H1 (cell line): ENCODE results near the gene LRRC15. TPM values are rescaled to one million over a fixed set of nuclear protein-coding genes. Genes with fewer than 3 reads are reported as not detected.

Source experiments
- CTCF ChIA-PET: fragments of 300-600 bp; sonication (Branson Sonifier 250); formaldehyde crosslinking; loops from one replicate; lab custom pipeline; 2021; ENCODE audit not compliant: partially characterized antibody; lab: Charles Lee
- POLR2A ChIA-PET: fragments of 300-600 bp; sonication (Branson Sonifier 250); formaldehyde crosslinking; loops from one replicate; lab custom pipeline; 2021; ENCODE audit warnings: inconsistent platforms; ENCODE audit not compliant: partially characterized antibody; lab: Charles Lee
- DNase-seq, 2 experiments: peaks; one replicate each; pipeline versions ENCODE4 v3.0.0 to v3.0.0-alpha.2; 2010 to 2022; ENCODE audit warnings: low spot score in 2 of 2, low read depth in 1 of 2, mixed read lengths in 1 of 2
- FAIRE-seq: peaks from 2 replicates; lab custom pipeline; 2011; peaks lifted over from hg19 to GRCh38; lab: Jason Lieb, UNC
- H2AFZ ChIP-seq: 2 replicates; pipeline ENCODE4 v1.8.1; 2012; ENCODE audit warnings: low read length, inconsistent platforms
- H2AK5ac ChIP-seq: 2 replicates; pipeline ENCODE4 v1.6.1; 2013; ENCODE audit warnings: low read depth, low read length
- H2BK120ac ChIP-seq: replicated peaks from 2 replicates; pipeline ENCODE3; 2013; ENCODE audit warnings: low read depth, low read length, inconsistent platforms
- H2BK12ac ChIP-seq: 2 replicates; pipeline ENCODE4 v1.6.1; 2013; ENCODE audit warnings: low read depth, low read length
- H2BK15ac ChIP-seq: 2 replicates; pipeline ENCODE4 v1.6.1; 2013; ENCODE audit warnings: low read length
- H2BK20ac ChIP-seq: 2 replicates; pipeline ENCODE4 v1.6.1; 2013; ENCODE audit warnings: low read length
- H2BK5ac ChIP-seq: 2 replicates; pipeline ENCODE4 v1.6.1; 2013; ENCODE audit warnings: low read depth, low read length
- H3K14ac ChIP-seq: 2 replicates; pipeline ENCODE4 v1.6.1; 2013; ENCODE audit warnings: inconsistent platforms; ENCODE audit not compliant: insufficient read length
- H3K18ac ChIP-seq: 2 replicates; pipeline ENCODE4 v1.6.1; 2013; ENCODE audit warnings: low read length; ENCODE audit errors: extremely low read depth
- H3K23ac ChIP-seq: 2 replicates; pipeline ENCODE4 v1.6.1; 2013; ENCODE audit warnings: inconsistent platforms; ENCODE audit not compliant: insufficient read length
- H3K23me2 ChIP-seq: 2 replicates; pipeline ENCODE4 v1.6.1; 2013; ENCODE audit warnings: low read depth, low read length
- H3K27ac ChIP-seq: 2 replicates; pipeline ENCODE4 v1.6.1; 2011; ENCODE audit warnings: low read depth, low read length, inconsistent platforms
- H3K27me3 ChIP-seq, 4 experiments: replicated peaks in 1 of 4; 1 replicate in 1 of 4; 2 replicates in 3 of 4; pipeline versions ENCODE4 v1.6.1 to v1.8.1; 2011 to 2013; ENCODE audit warnings: low read length in 3 of 4, mild to moderate bottlenecking in 3 of 4, inconsistent platforms in 2 of 4, mixed read lengths in 2 of 4, moderate library complexity in 1 of 4; ENCODE audit not compliant: control insufficient read depth in 3 of 4, insufficient read depth in 3 of 4; ENCODE audit errors: extremely low read depth in 1 of 4
- H3K36me3 ChIP-seq, 4 experiments: 2 replicates each; pipeline versions ENCODE4 v1.6.1 to v1.8.1; 2011 to 2013; ENCODE audit warnings: mild to moderate bottlenecking in 4 of 4, low read length in 3 of 4, moderate library complexity in 2 of 4, control low read depth in 1 of 4, inconsistent platforms in 1 of 4; ENCODE audit not compliant: insufficient read depth in 4 of 4, control insufficient read depth in 2 of 4
- H3K4ac ChIP-seq: replicated peaks from 2 replicates; pipeline ENCODE3; 2013; ENCODE audit warnings: low read length, low read depth, mixed read lengths, inconsistent platforms; ENCODE audit not compliant: insufficient read length
- H3K4me1 ChIP-seq, 4 experiments: replicated peaks in 1 of 4; 1 replicate in 1 of 4; 2 replicates in 3 of 4; pipeline versions ENCODE4 v1.6.1 to v1.8.1; 2011 to 2013; ENCODE audit warnings: low read length in 3 of 4, inconsistent platforms in 2 of 4, mixed read lengths in 1 of 4; ENCODE audit not compliant: insufficient read depth in 4 of 4, control insufficient read depth in 3 of 4
- H3K4me2 ChIP-seq, 2 experiments: 2 replicates each; pipeline versions ENCODE4 v1.6.1 to v1.8.1; 2011 to 2013; ENCODE audit warnings: low read depth in 2 of 2, low read length in 2 of 2, control low read depth in 1 of 2, inconsistent platforms in 1 of 2, mild to moderate bottlenecking in 1 of 2; ENCODE audit not compliant: insufficient read depth in 1 of 2
- H3K4me3 ChIP-seq, 4 experiments: fragments of 200-600, 300-600 bp in 1 of 4; sonication (generic), shearing (Covaris generic), sonication (Bioruptor Twin) in 1 of 4; 2 replicates each; pipeline versions ENCODE4 v1.5.1 to v1.8.1; 2011 to 2016; ENCODE audit warnings: low read length in 4 of 4, low read depth in 3 of 4, control low read depth in 2 of 4, inconsistent platforms in 2 of 4, mild to moderate bottlenecking in 2 of 4, mixed read lengths in 1 of 4, moderate library complexity in 1 of 4; ENCODE audit not compliant: insufficient read depth in 2 of 4; ENCODE audit errors: extremely low read depth in 1 of 4
- H3K56ac ChIP-seq: replicated peaks from 2 replicates; pipeline ENCODE3; 2013; ENCODE audit warnings: low read depth, mild to moderate bottlenecking, mixed read lengths, low read length, inconsistent platforms; ENCODE audit not compliant: insufficient read length
- H3K79me1 ChIP-seq: 2 replicates; pipeline ENCODE4 v1.6.1; 2013; ENCODE audit warnings: low read depth, low read length, control low read depth
- H3K79me2 ChIP-seq, 2 experiments: 2 replicates each; pipeline versions ENCODE4 v1.6.1 to v1.8.1; 2012 to 2013; ENCODE audit warnings: low read length in 2 of 2, mild to moderate bottlenecking in 2 of 2, inconsistent platforms in 1 of 2; ENCODE audit not compliant: insufficient read depth in 2 of 2, control insufficient read depth in 1 of 2
- H3K9ac ChIP-seq, 4 experiments: replicated peaks in 1 of 4; 1 replicate in 1 of 4; 2 replicates in 3 of 4; pipeline versions ENCODE4 v1.6.1 to v1.8.1; 2011 to 2013; ENCODE audit warnings: low read depth in 3 of 4, low read length in 3 of 4, control low read depth in 2 of 4, mild to moderate bottlenecking in 2 of 4, moderate library complexity in 2 of 4, inconsistent platforms in 1 of 4; ENCODE audit errors: extremely low read depth in 1 of 4
- H3K9me3 ChIP-seq, 2 experiments: 2 replicates each; pipeline versions ENCODE4 v1.6.1 to v1.8.1; 2012 to 2013; ENCODE audit warnings: mild to moderate bottlenecking in 2 of 2, moderate library complexity in 2 of 2, control low read depth in 1 of 2, inconsistent platforms in 1 of 2, low read depth in 1 of 2, low read length in 1 of 2, mixed read lengths in 1 of 2; ENCODE audit not compliant: insufficient read depth in 2 of 2
- H4K20me1 ChIP-seq, 2 experiments: replicated peaks in 1 of 2; 2 replicates each; pipeline versions ENCODE3 to v1.8.1; 2011 to 2013; ENCODE audit warnings: inconsistent platforms in 2 of 2, low read length in 2 of 2, mild to moderate bottlenecking in 1 of 2; ENCODE audit not compliant: insufficient read depth in 2 of 2, control insufficient read depth in 1 of 2
- H4K5ac ChIP-seq: 2 replicates; pipeline ENCODE4 v1.6.1; 2013; ENCODE audit warnings: low read length, low read depth, mixed read lengths, inconsistent platforms; ENCODE audit not compliant: insufficient read length
- H4K8ac ChIP-seq: 2 replicates; pipeline ENCODE4 v1.8.0; 2013; ENCODE audit warnings: mild to moderate bottlenecking, moderate library complexity, low read length, inconsistent platforms; ENCODE audit not compliant: insufficient read depth; ENCODE audit errors: extremely low read depth
- H4K91ac ChIP-seq: replicated peaks from 2 replicates; pipeline ENCODE3; 2013; ENCODE audit warnings: low read length, mixed read lengths, inconsistent platforms; ENCODE audit not compliant: insufficient read length
- CREB1 ChIP-seq: IDR thresholded peaks from 2 replicates; pipeline ENCODE4 v1.6.1; 2012; ENCODE audit warnings: inconsistent platforms
- FOSL1 ChIP-seq: IDR thresholded peaks from 2 replicates; pipeline ENCODE4 v1.6.1; 2011; ENCODE audit warnings: mild to moderate bottlenecking, low read depth, low read length, moderate library complexity; ENCODE audit not compliant: insufficient read depth
- GABPA ChIP-seq: IDR thresholded peaks from 2 replicates; pipeline ENCODE4 v1.6.1; 2011; ENCODE audit warnings: mild to moderate bottlenecking, low read length, moderate library complexity, borderline replicate concordance; ENCODE audit not compliant: insufficient read depth
- HDAC2 ChIP-seq, 2 experiments: fragments of 300-600 bp in 1 of 2; sonication (generic) in 1 of 2; IDR thresholded peaks; 2 replicates each; pipeline ENCODE4 v1.6.1; 2011 to 2012; ENCODE audit warnings: low read depth in 2 of 2, low read length in 2 of 2, mild to moderate bottlenecking in 2 of 2, moderate library complexity in 2 of 2, borderline replicate concordance in 1 of 2, inconsistent platforms in 1 of 2
- HDAC6 ChIP-seq: IDR thresholded peaks from one replicate; pipeline ENCODE4 v1.7.1; 2012; ENCODE audit warnings: low read depth, mild to moderate bottlenecking, inconsistent platforms, low read length, moderate library complexity
- NANOG ChIP-seq: IDR thresholded peaks from 2 replicates; pipeline ENCODE4 v1.6.1; 2011; ENCODE audit warnings: low read length, low read depth, mild to moderate bottlenecking, inconsistent platforms; ENCODE audit not compliant: insufficient read depth, poor library complexity, severe bottlenecking
- POLR2AphosphoS5 ChIP-seq: IDR thresholded peaks from 2 replicates; pipeline ENCODE4 v1.6.1; 2011; ENCODE audit warnings: low read depth, low read length
- RFX5 ChIP-seq: IDR thresholded peaks from 2 replicates; pipeline ENCODE4 v1.6.1; 2011; ENCODE audit warnings: low read depth, low read length, improper control_type of control experiment, borderline replicate concordance
- RNF2 ChIP-seq: fragments of 200-900, 300-1000 bp; sonication (generic); IDR thresholded peaks from 2 replicates; pipeline ENCODE4 v1.7.1; 2016; ENCODE audit warnings: borderline replicate concordance, low read depth, mild to moderate bottlenecking, antibody characterized with exemption, low read length; ENCODE audit not compliant: poor library complexity, severe bottlenecking; ENCODE audit errors: missing control alignments
- SP1 ChIP-seq: IDR thresholded peaks from 2 replicates; pipeline ENCODE4 v1.6.1; 2011; ENCODE audit warnings: low read depth, low read length
- WGBS, 2 experiments: shearing (Covaris generic) in 1 of 2; methylation state at CpG; one replicate each; pipeline versions ENCODE4 v1.1.6 to v1.1.7; 2013 to 2015; ENCODE audit warnings: low lambda C conversion rate in 2 of 2, mixed read lengths in 2 of 2, inconsistent platforms in 1 of 2, low coverage in 1 of 2, missing lambda C conversion rate in 1 of 2; ENCODE audit not compliant: insufficient replicate concordance in 2 of 2, insufficient coverage in 1 of 2, insufficient read length in 1 of 2; ENCODE audit errors: extremely low coverage in 1 of 2, missing lambda C conversion rate in 1 of 2; 5-methylcytosine and 5-hydroxymethylcytosine counted together
- polyA plus RNA-seq, 7 experiments: library from polyadenylated mRNA; depleted of rRNA in 3 of 7; stranded (reverse) in 5 of 7; unstranded in 2 of 7; fragments of >200 nt in 5 of 7; fragments of 200-250 nt in 2 of 7; gene quantifications; 1 replicate in 5 of 7; 2 replicates in 1 of 7; 4 replicates in 1 of 7; pipeline versions ENCODE4 v1.2.1 to v1.2.3, GENCODE V29; 2011 to 2013; ENCODE audit warnings: missing spikeins in 2 of 7, mixed read lengths in 2 of 7
- total RNA-seq: library from RNA; stranded (reverse); fragmentation: NEBNext Ultra II Directional; extraction: Animal tissue kit (Norgen Biotek cat#: 25700); gene quantifications from 2 replicates; pipeline ENCODE4 v1.2.1, GENCODE V29; 2021
- TF ChIP-seq, protein P1 (sequence below): IDR thresholded peaks from 2 replicates; pipeline ENCODE4 v1.6.1; 2011; ENCODE audit warnings: low read depth, mild to moderate bottlenecking, low read length; ENCODE audit not compliant: insufficient read depth
- TF ChIP-seq, protein P2 (sequence below): IDR thresholded peaks from 2 replicates; pipeline ENCODE4 v1.6.1; 2011; ENCODE audit warnings: low read length, improper control_type of control experiment

LRRC15 gene
- total and polyA plus RNA-seq, 2 of the 8 experiments (the other 6 are each of a cell fraction or from before 2014, with no cell fraction given), result 0.15 to 0.37 TPM

DNA sequence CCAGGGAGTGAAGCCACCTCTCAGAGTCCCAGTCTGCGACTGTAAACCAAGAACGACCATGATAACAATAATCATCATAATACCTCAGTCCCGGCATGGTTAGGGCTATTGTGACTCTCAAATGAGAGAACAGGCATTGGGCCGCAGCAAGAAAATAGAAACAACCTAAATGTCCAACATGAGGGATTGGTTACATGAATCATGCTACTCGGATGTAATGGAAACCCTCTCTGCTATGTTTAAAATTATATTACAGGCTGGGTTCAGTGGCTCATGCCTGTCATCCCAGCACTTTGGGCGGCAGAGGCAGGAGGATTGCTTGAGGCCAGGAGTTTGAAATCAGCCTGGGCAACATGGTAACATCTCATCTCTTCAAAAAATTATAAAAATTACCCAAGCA lies 21.2 kb downstream of the LRRC15 start:
- Histone ChIP-seq H3K36me3 (no peaks in the 10 kb centered on the region), H3K4me1 (peaks cover 0 to 3% (median 0%) of the 10 kb centered on the region in 4 experiments; a peak in 1 of 7 replicates), H4K8ac (no peak overlapping the region), H2AK5ac (no peak overlapping the region), H3K4me2 (no peak overlapping the region), H3K79me1 (no peaks in the 10 kb centered on the region), H3K56ac (no peak overlapping the region), H2BK12ac (no peak overlapping the region), H2BK15ac (no peak overlapping the region), H3K23me2 (peaks cover 10% of the 10 kb centered on the region; the same call in 1 of the 2 replicates), H3K4ac (no peak overlapping the region), H4K5ac (no peak overlapping the region), H2BK20ac (no peak overlapping the region), H3K79me2 (no peaks in the 10 kb centered on the region), H3K23ac (no peak overlapping the region), H3K27me3 (peaks cover 0 to 3% (median under 1%) of the 10 kb centered on the region in 4 experiments; a peak in 2 of 7 replicates), H4K91ac (no peak overlapping the region), H3K14ac (no peak overlapping the region), H2BK120ac (no peak overlapping the region), H3K4me3 (no peak overlapping the region), H3K18ac (no peak overlapping the region), H3K9me3 (no peaks in the 10 kb centered on the region), H4K20me1 (peaks cover 0 to 5% of the 10 kb centered on the region in 2 experiments), H3K9ac (no peak overlapping the region), H2AFZ (no peak overlapping the region), H2BK5ac (no peak overlapping the region), H3K27ac (no peak overlapping the region)
- POLR2A ChIA-PET, result no interaction called here
- CTCF ChIA-PET, result interaction anchor here (1.1 to 3.7 kb wide), 2 partner anchors 8 to 59 kb away, joined by 3 to 36 read pairs; no protein-coding TSS in a partner anchor
- WGBS, 2 experiments, result 89% methylated on average over 6 of the region's 6 CpGs; no CpG with 5 or more reads in 1 of the 2 experiments
- DNase-seq (no peak), FAIRE-seq (no peak)
- TF ChIP-seq NANOG, result no peak
- TF ChIP-seq RNF2, result no peak
- no peak for TF ChIP-seq CREB1
- TF ChIP-seq, protein P1, sequence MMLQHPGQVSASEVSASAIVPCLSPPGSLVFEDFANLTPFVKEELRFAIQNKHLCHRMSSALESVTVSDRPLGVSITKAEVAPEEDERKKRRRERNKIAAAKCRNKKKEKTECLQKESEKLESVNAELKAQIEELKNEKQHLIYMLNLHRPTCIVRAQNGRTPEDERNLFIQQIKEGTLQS, result no peak
- no peak for TF ChIP-seq POLR2AphosphoS5
- no peak for TF ChIP-seq HDAC6
- TF ChIP-seq RFX5, result no peak
- TF ChIP-seq SP1, result no peak
- TF ChIP-seq GABPA, result no peak
- TF ChIP-seq, protein P2, sequence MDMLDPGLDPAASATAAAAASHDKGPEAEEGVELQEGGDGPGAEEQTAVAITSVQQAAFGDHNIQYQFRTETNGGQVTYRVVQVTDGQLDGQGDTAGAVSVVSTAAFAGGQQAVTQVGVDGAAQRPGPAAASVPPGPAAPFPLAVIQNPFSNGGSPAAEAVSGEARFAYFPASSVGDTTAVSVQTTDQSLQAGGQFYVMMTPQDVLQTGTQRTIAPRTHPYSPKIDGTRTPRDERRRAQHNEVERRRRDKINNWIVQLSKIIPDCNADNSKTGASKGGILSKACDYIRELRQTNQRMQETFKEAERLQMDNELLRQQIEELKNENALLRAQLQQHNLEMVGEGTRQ, result no peak
- TF ChIP-seq HDAC2 (IDR thresholded peaks at IDR 0.05; ENCODE audit: borderline replicate concordance in 1 of 2, low read depth in 2 of 2, low read length in 2 of 2), result no peak
- no peak for TF ChIP-seq FOSL1
